ENCODE data around the gene ELMOD3.
A peak's percentile ranks its signal among the peaks of the same experiment; 100 is the strongest.
"Not testable (repeated sequence)": the region's sequence is repeated elsewhere in the genome, so short reads cannot be mapped to it uniquely, and the experiment has no call there.

ELMOD3 gene
- 15.9 to 32.9 reads per million in 2 donors for total RNA-seq

- DNase-seq = peak; percentile 81 to 99 (median 96)
Measured at GRCh38 chr2:85354286-85355072, at the start of gene ELMOD3, which contains the start of gene RETSAT. Gene ELMOD3, plus strand, starts transcription at chr2:85354769. Its CDS starts 2,430 bp downstream, at chr2:85357199. Gene RETSAT, minus strand, starts transcription at chr2:85354528. Its CDS starts 21 bp downstream, at chr2:85354507.

GRCh38 chr2:85307527-85307897, 47.1 kb upstream of the ELMOD3 start:
- DNase-seq = no peak

- DNase-seq = no peak
Measured at GRCh38 chr2:85308201-85308600, 46.4 kb upstream of the ELMOD3 start.

GRCh38 chr2:85308896-85309555, 45.5 kb upstream of the ELMOD3 start:
- DNase-seq = no peak

GRCh38 chr2:85309699-85310321, 44.8 kb upstream of the ELMOD3 start:
- peak in 1 of 5 experiments; percentile 20 for DNase-seq

- no peak for DNase-seq
Measured at GRCh38 chr2:85310330-85310729, 44.2 kb upstream of the ELMOD3 start.

GRCh38 chr2:85312404-85312803, 42.2 kb upstream of the ELMOD3 start:
- no peak for DNase-seq

GRCh38 chr2:85314884-85315242, 39.7 kb upstream of the ELMOD3 start:
- no peak for DNase-seq

- DNase-seq = not testable (repeated sequence)
Measured at GRCh38 chr2:85315921-85316320, 38.6 kb upstream of the ELMOD3 start.

- DNase-seq = peak in 1 of 5 experiments; percentile 26
Measured at GRCh38 chr2:85318222-85319074, 36.1 kb upstream of the ELMOD3 start.

- DNase-seq = no peak
Measured at GRCh38 chr2:85319796-85320195, 34.8 kb upstream of the ELMOD3 start.

GRCh38 chr2:85323351-85323987, 31.1 kb upstream of the ELMOD3 start:
- DNase-seq = no peak

GRCh38 chr2:85323988-85324367, 30.6 kb upstream of the ELMOD3 start:
- DNase-seq = not testable (repeated sequence)

GRCh38 chr2:85324639-85325465, 29.7 kb upstream of the ELMOD3 start:
- DNase-seq = no peak

GRCh38 chr2:85325466-85325811, 29.1 kb upstream of the ELMOD3 start:
- no peak for DNase-seq

GRCh38 chr2:85326406-85327159, 28.0 kb upstream of the ELMOD3 start:
- peak in 4 of 5 experiments; percentile 24 to 82 (median 47) for DNase-seq

- DNase-seq = peak in 3 of 5 experiments; percentile 51 to 84 (median 52)
Measured at GRCh38 chr2:85327160-85327821, 27.3 kb upstream of the ELMOD3 start.

GRCh38 chr2:85327822-85328617, 26.5 kb upstream of the ELMOD3 start, which contains the start of gene TGOLN2:
Gene TGOLN2, minus strand, starts transcription at chr2:85327989. Its CDS starts 27 bp downstream, at chr2:85327962.
- peak; percentile 88 to 97 (median 91) for DNase-seq

- DNase-seq = no peak
Measured at GRCh38 chr2:85329181-85329651, 25.4 kb upstream of the ELMOD3 start.
